ENCODE data around the gene DOHH.

DOHH gene

DNA sequence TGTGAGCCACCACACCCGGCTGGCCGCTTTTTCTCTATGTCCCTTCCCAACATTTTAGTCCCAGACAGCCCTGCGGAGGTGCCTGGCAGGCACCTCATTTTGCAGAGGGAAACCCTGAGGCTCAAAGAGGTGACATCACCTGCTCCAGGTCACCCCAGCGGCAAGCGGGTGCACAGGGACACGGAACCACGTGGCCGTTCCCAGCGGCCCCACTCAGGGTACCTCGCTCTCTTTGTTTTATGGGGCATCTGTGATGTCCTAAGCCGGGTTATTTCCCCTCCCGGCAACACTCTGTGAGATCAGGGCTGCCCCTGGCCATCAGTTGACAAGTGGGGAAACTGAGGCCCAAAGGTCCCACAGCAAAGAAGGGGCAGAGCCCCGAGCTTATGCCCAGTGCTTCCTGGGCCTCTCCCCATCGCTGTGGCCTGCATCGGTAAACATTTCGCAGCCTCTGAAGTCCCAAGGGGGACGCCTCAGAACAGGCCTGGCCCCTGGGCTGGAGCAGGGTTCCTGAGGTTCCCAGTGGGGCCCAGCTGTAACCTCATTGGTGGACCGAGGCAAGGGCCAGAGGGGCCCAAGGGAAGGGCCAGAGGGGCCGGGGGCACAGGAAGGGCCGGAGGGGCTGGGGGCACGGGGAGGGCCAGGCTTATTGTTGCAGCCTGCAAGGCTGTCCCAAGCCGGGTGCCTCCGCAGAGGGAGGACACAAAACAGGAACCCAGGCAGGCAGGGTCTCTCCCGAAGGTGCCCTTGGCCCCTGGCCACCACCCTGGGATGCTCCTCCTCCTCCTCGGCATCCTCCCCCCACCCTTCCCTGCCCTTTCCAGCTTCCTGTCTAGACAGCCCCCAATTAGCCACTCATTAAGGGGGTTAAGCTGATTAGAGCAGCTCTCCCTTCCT, 59.1 kb downstream of the DOHH start:
- no peak for DNase-seq (ENCODE audit: low spot score)
